SK-N-SH treated with all-trans-retinoic acid at 6 μM for 48 hours (cell line): ENCODE data around the gene MYO3B.

Experiments used
- ARNTL ChIP-seq: fragments of 450-650 bp; formaldehyde crosslinking; IDR thresholded peaks from 2 replicates; pipeline ENCODE4 v1.5.0; 2020; ENCODE audit warnings: low read depth, mild to moderate bottlenecking, moderate library complexity, borderline replicate concordance
- CREB5 ChIP-seq: fragments of 250-450 bp; sonication (Bioruptor Pico); IDR thresholded peaks from 2 replicates; pipeline ENCODE4 v1.5.1; 2020; ENCODE audit warnings: low read depth, mild to moderate bottlenecking, moderate library complexity
- CSRNP3 ChIP-seq: fragments of 250-450 bp; sonication (Bioruptor Pico); IDR thresholded peaks from 2 replicates; pipeline ENCODE4 v1.5.1; 2021; ENCODE audit warnings: mild to moderate bottlenecking, moderate library complexity
- ESRRG ChIP-seq: fragments of 250-450 bp; sonication (Bioruptor Pico); IDR thresholded peaks from 2 replicates; pipeline ENCODE4 v1.6.1; 2021; ENCODE audit warnings: mild to moderate bottlenecking
- OSR1 ChIP-seq: fragments of 250-450 bp; sonication (Bioruptor Pico); IDR thresholded peaks from 2 replicates; pipeline ENCODE4 v1.8.0; 2022; ENCODE audit warnings: moderate library complexity, mild to moderate bottlenecking, inconsistent platforms
- RARB ChIP-seq: fragments of 250-450 bp; sonication (Bioruptor Pico); IDR thresholded peaks from 2 replicates; pipeline ENCODE4 v1.8.0; 2021; ENCODE audit warnings: mild to moderate bottlenecking, moderate library complexity
- SNAI2 ChIP-seq: fragments of 250-450 bp; sonication (Bioruptor Pico); IDR thresholded peaks from 2 replicates; pipeline ENCODE4 v1.5.0; 2020; ENCODE audit warnings: mild to moderate bottlenecking, moderate library complexity
- TOX ChIP-seq: fragments of 250-450 bp; sonication (Bioruptor Pico); IDR thresholded peaks from 2 replicates; pipeline ENCODE4 v1.8.0; 2021; ENCODE audit warnings: mild to moderate bottlenecking, moderate library complexity, borderline replicate concordance
- ZFP3 ChIP-seq: fragments of 250-450 bp; sonication (Bioruptor Pico); IDR thresholded peaks from 2 replicates; pipeline ENCODE4 v1.5.0; 2020; ENCODE audit warnings: mild to moderate bottlenecking, moderate library complexity
- TF ChIP-seq, protein P1 (sequence below): fragments of 250-450 bp; sonication (Bioruptor Pico); IDR thresholded peaks from 2 replicates; pipeline ENCODE4 v1.8.0; 2021; ENCODE audit warnings: low read depth, mild to moderate bottlenecking, moderate library complexity, borderline replicate concordance
- TF ChIP-seq, protein P2 (sequence below): fragments of 250-450 bp; sonication (Bioruptor Pico); IDR thresholded peaks from 2 replicates; pipeline ENCODE4 v1.8.0; 2020; ENCODE audit warnings: mild to moderate bottlenecking, moderate library complexity, borderline replicate concordance

- TF ChIP-seq RARB (CRISPR knock-in tag) (no peak), ZFP3 (CRISPR knock-in tag) (no peak), SNAI2 (CRISPR knock-in tag) (no peak), CREB5 (CRISPR knock-in tag) (no peak), CSRNP3 (no peak), OSR1 (no peak), ARNTL (no peak), ESRRG (CRISPR knock-in tag) (no peak), TOX (CRISPR knock-in tag) (no peak)
- TF ChIP-seq, protein P1, sequence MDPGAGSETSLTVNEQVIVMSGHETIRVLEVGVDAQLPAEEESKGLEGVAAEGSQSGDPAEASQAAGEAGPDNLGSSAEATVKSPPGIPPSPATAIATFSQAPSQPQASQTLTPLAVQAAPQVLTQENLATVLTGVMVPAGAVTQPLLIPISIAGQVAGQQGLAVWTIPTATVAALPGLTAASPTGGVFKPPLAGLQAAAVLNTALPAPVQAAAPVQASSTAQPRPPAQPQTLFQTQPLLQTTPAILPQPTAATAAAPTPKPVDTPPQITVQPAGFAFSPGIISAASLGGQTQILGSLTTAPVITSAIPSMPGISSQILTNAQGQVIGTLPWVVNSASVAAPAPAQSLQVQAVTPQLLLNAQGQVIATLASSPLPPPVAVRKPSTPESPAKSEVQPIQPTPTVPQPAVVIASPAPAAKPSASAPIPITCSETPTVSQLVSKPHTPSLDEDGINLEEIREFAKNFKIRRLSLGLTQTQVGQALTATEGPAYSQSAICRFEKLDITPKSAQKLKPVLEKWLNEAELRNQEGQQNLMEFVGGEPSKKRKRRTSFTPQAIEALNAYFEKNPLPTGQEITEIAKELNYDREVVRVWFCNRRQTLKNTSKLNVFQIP (CRISPR knock-in tag), result no peak
- TF ChIP-seq, protein P2, sequence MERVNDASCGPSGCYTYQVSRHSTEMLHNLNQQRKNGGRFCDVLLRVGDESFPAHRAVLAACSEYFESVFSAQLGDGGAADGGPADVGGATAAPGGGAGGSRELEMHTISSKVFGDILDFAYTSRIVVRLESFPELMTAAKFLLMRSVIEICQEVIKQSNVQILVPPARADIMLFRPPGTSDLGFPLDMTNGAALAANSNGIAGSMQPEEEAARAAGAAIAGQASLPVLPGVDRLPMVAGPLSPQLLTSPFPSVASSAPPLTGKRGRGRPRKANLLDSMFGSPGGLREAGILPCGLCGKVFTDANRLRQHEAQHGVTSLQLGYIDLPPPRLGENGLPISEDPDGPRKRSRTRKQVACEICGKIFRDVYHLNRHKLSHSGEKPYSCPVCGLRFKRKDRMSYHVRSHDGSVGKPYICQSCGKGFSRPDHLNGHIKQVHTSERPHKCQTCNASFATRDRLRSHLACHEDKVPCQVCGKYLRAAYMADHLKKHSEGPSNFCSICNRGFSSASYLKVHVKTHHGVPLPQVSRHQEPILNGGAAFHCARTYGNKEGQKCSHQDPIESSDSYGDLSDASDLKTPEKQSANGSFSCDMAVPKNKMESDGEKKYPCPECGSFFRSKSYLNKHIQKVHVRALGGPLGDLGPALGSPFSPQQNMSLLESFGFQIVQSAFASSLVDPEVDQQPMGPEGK (CRISPR knock-in tag), result no peak
These were observed 182.7 kb downstream of the MYO3B start for GRCh38 chr2:170360546-170361089.
